PC-3 (cell line): ENCODE data around the gene KRTAP4-3.

Experiments
- CTCF ChIP-seq: fragments of 300-600 bp; sonication (generic); conservative IDR thresholded peaks from 2 replicates; pipeline ENCODE4 v1.5.1; 2017; ENCODE audit warnings: antibody characterized with exemption, low read depth, mild to moderate bottlenecking, low read length
- EZH2phosphoT487 ChIP-seq: fragments of 300-600 bp; sonication (generic); IDR thresholded peaks from 2 replicates; pipeline ENCODE4 v1.6.1; 2018; ENCODE audit warnings: mild to moderate bottlenecking, antibody characterized with exemption, low read length, borderline replicate concordance

GRCh38 chr17:41131979-41132378 is 36.0 kb downstream of the KRTAP4-3 start:
- no peak for TF ChIP-seq CTCF
- no peak for TF ChIP-seq EZH2phosphoT487
